Left lung (tissue), 10 donors: ENCODE data around the gene SYNDIG1. TPM values are rescaled to one million over a fixed set of nuclear protein-coding genes. Genes with fewer than 3 reads are reported as not detected.

Source experiments
- ATAC-seq: fragments of 200-7000 bp; cut with Tn5 transposase; one replicate; pipeline ENCODE4 v1.9.1; 2020; ENCODE audit warnings: moderate library complexity
- DNase-seq, 4 donors: peaks; one replicate each; pipeline ENCODE4 v3.0.0-alpha.2; 2013 to 2020
- H3K27ac ChIP-seq, 2 donors: fragments of 200-600 bp; sonication (generic) in 1 of 2; one replicate each; pipeline versions ENCODE4 v1.5.0 to v1.8.0; 2020 to 2021
- H3K27me3 ChIP-seq, 2 donors: fragments of 200-600 bp; sonication (generic) in 1 of 2; one replicate each; pipeline versions ENCODE4 v1.5.0 to v1.8.0; 2020 to 2021
- H3K36me3 ChIP-seq, 2 donors: fragments of 200-600 bp; sonication (generic) in 1 of 2; one replicate each; pipeline versions ENCODE4 v1.5.0 to v1.8.0; 2020 to 2021
- H3K4me1 ChIP-seq, 2 donors: fragments of 200-600 bp; one replicate each; pipeline ENCODE4 v1.8.0; 2021
- H3K4me3 ChIP-seq, 2 donors: fragments of 200-600 bp; sonication (generic) in 1 of 2; one replicate each; pipeline versions ENCODE4 v1.5.0 to v1.8.0; 2020 to 2021; ENCODE audit warnings: mild to moderate bottlenecking in 1 of 2
- H3K9me3 ChIP-seq, 2 donors: fragments of 200-600 bp; sonication (generic) in 1 of 2; one replicate each; pipeline versions ENCODE4 v1.5.0 to v1.8.0; 2020 to 2021
- CTCF ChIP-seq, 2 donors: fragments of 200-600 bp; sonication (generic) in 1 of 2; IDR thresholded peaks; one replicate each; pipeline versions ENCODE4 v1.5.0 to v1.8.0; 2021; ENCODE audit warnings: antibody characterized with exemption in 2 of 2
- intact Hi-C, 2 donors: fragments of 100-400 bp; cut with DNase I; formaldehyde crosslinking; loops; one replicate each; pipeline versions ENCODE4 v1.11.2 to v1.14.2; 2022
- polyA plus RNA-seq, 6 donors: library from polyadenylated mRNA; unstranded; fragments of 120-200 nt; gene quantifications; one replicate each; pipeline ENCODE4 v1.2.1, GENCODE V29; 2013; ENCODE audit not compliant: insufficient read length in 6 of 6
- total RNA-seq, 2 donors: library from RNA; stranded (reverse); fragmentation: NEBNext Ultra II Directional; extraction: Animal tissue kit (Norgen Biotek cat#: 25700); gene quantifications; one replicate each; pipeline ENCODE4 v1.2.1, GENCODE V29; 2021
- donor health status: DM: no; HTN: yes; CAD: no.
- donor health status: DM: no; HTN: no; CAD: no.

Gene SYNDIG1
- total and polyA plus RNA-seq, 8 donors = 1.3 to 7.8 (median 5.4) TPM

DNA sequence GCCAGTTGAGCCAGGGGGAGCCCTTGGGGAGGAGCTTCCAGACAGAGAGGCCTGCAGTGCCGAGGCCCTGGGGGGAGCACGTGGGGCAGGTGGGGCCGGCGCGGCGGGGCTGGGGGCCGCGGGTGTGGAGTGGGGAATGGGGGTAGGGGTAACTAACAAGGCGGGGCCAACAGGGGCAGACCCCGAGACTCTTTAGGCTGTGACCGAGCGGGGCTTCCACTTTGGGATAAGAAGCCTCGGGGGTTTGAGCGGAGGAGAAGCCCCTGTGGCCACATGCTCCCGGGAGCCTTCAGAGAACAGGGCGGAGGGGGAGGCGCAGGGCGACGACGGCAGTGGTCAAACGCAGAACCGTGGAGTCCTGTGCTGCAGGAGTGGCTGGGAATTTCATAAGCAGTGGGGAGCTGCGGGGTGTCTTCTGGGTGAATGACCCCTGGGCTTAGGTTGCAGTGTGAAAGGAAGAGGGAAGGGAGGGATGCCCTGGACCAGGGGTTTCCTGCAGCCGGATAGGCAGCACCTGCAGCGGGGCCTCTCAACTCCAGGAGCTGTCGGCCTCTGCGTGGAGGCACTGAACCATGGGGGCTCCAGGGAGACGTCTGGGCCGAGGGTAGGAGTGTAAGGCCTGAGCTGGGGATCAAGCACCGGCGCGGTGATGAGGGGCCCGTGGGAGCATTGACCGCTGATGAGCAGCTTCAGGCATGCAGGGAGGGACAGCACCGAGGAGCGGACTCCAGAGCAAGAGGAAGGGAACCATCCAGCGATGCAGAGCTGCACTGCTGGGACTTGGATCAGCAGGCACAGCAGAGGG, 121.0 kb downstream of the SYNDIG1 start:
- peaks cover 0 to 5% of the 10 kb centered on the region in 2 donors for H3K27me3 ChIP-seq
- H3K36me3 ChIP-seq = no peaks in the 10 kb centered on the region
- no peak for TF ChIP-seq CTCF (IDR thresholded peaks at IDR 0.05)
- peak in 1 of 4 donors; percentile 72 for DNase-seq
- H3K27ac ChIP-seq = no peak overlapping the region
- H3K4me1 ChIP-seq = no peaks in the 10 kb centered on the region
- no peak overlapping the region for H3K4me3 ChIP-seq
- intact Hi-C loops = no loop called here
- H3K9me3 ChIP-seq = no peaks in the 10 kb centered on the region
- ATAC-seq = no peak

- H3K36me3 ChIP-seq = no peaks in the 10 kb centered on the region
- no peak for ATAC-seq
- H3K27me3 ChIP-seq = no peaks in the 10 kb centered on the region
- H3K4me1 ChIP-seq = no peaks in the 10 kb centered on the region
- no peak overlapping the region for H3K4me3 ChIP-seq
- peaks cover 0 to 26% of the 10 kb centered on the region in 2 donors for H3K9me3 ChIP-seq
- no peak for TF ChIP-seq CTCF (IDR thresholded peaks at IDR 0.05)
- DNase-seq = no peak
- H3K27ac ChIP-seq = no peak overlapping the region
- intact Hi-C loops = no loop called here
Observed at GRCh38 chr20:24597051-24597450, 127.6 kb downstream of the SYNDIG1 start.

GRCh38 chr20:24598346-24598745, 128.9 kb downstream of the SYNDIG1 start:
- Histone ChIP-seq H3K9me3 (peaks cover 0 to 26% of the 10 kb centered on the region in 2 donors), H3K36me3 (no peaks in the 10 kb centered on the region), H3K27ac (no peak overlapping the region), H3K27me3 (peaks cover 0 to 4% of the 10 kb centered on the region in 2 donors), H3K4me3 (no peak overlapping the region), H3K4me1 (no peaks in the 10 kb centered on the region)
- TF ChIP-seq CTCF (IDR thresholded peaks at IDR 0.05) = no peak
- intact Hi-C loops = no loop called here
- no peak for DNase-seq
- ATAC-seq = no peak

GRCh38 chr20:24598996-24599395, 129.6 kb downstream of the SYNDIG1 start:
- DNase-seq (no peak), ATAC-seq (no peak)
- H3K36me3 ChIP-seq = no peaks in the 10 kb centered on the region
- TF ChIP-seq CTCF (IDR thresholded peaks at IDR 0.05) = no peak
- no peak overlapping the region for H3K27ac ChIP-seq
- intact Hi-C loops = no loop called here
- no peaks in the 10 kb centered on the region for H3K4me1 ChIP-seq
- H3K9me3 ChIP-seq = peaks cover 0 to 26% of the 10 kb centered on the region in 2 donors
- peaks cover 0 to 9% of the 10 kb centered on the region in 2 donors for H3K27me3 ChIP-seq
- no peak overlapping the region for H3K4me3 ChIP-seq

GRCh38 chr20:24600012-24600411, 130.6 kb downstream of the SYNDIG1 start:
- intact Hi-C loops = no loop called here
- Histone ChIP-seq H3K4me3 (no peak overlapping the region), H3K27me3 (peaks cover 0 to 14% of the 10 kb centered on the region in 2 donors), H3K27ac (no peak overlapping the region), H3K4me1 (no peaks in the 10 kb centered on the region), H3K9me3 (peaks cover 0 to 26% of the 10 kb centered on the region in 2 donors), H3K36me3 (no peaks in the 10 kb centered on the region)
- no peak for DNase-seq
- no peak for ATAC-seq
- TF ChIP-seq CTCF (IDR thresholded peaks at IDR 0.05) = no peak
